Measurements from ENCODE around the gene DGCR2.

DGCR2 gene

DNA sequence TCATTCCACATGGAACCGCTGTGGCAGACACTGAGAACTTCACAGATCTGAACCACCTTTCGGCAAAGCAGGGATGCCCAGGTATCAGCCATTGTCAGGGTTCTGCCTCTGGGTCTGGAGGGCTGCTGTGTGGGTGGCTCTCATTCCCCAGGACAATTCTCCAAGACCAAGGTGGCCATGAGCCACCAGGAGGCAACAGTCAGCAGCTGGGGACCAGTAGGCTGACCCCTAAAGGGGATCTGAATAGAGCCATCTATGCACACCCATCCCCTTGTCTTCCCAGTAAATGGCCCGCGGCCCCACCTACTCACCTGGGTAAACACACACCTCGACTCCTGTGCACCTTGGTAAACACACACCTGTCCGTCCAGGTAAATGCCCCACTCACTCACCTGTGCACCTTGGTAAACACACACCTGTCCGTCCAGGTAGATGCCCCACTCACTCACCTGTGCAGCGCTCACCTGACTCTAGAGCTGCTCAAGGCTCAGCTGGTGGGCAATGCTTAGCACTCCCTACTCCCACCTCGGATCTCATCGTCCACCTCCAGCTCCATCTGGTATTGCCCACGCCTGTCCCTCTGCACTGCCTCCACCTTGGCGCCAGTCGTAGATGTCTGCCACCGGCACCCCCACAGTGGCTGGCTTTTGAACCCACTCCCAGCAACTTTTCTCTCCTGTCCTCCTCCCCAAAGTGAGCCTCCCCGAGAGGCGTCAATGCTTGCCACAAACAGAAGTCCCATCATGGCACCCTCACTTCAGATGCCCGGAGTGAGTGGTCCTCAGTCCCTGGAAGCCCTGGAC is 46.1 kb upstream of the DGCR2 start:
- no peak overlapping the region for H3K4me3 ChIP-seq (replicated peaks; ENCODE audit: insufficient read depth, low read length)
- no peak for TF ChIP-seq REST (IDR thresholded peaks at IDR 0.05; ENCODE audit: insufficient replicate concordance, low read depth)
- TF ChIP-seq GABPA (IDR thresholded peaks at IDR 0.05; ENCODE audit: low read depth): no peak
- TF ChIP-seq SPI1 (IDR thresholded peaks at IDR 0.05; ENCODE audit: borderline replicate concordance, low read depth): no peak
- TF ChIP-seq, protein P1, sequence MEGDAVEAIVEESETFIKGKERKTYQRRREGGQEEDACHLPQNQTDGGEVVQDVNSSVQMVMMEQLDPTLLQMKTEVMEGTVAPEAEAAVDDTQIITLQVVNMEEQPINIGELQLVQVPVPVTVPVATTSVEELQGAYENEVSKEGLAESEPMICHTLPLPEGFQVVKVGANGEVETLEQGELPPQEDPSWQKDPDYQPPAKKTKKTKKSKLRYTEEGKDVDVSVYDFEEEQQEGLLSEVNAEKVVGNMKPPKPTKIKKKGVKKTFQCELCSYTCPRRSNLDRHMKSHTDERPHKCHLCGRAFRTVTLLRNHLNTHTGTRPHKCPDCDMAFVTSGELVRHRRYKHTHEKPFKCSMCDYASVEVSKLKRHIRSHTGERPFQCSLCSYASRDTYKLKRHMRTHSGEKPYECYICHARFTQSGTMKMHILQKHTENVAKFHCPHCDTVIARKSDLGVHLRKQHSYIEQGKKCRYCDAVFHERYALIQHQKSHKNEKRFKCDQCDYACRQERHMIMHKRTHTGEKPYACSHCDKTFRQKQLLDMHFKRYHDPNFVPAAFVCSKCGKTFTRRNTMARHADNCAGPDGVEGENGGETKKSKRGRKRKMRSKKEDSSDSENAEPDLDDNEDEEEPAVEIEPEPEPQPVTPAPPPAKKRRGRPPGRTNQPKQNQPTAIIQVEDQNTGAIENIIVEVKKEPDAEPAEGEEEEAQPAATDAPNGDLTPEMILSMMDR (IDR thresholded peaks at IDR 0.05; ENCODE audit: insufficient read depth, low read length): no peak
- no peak for TF ChIP-seq POLR2AphosphoS5 (IDR thresholded peaks at IDR 0.05; ENCODE audit: low read depth)
- H3K27me3 ChIP-seq (ENCODE audit: insufficient read depth, poor library complexity, severe bottlenecking): peaks cover 33% of the 10 kb centered on the region
- DNase-seq (ENCODE audit: low read depth in 1 of 2, low spot score in 1 of 2): no peak
- H3K27ac ChIP-seq (replicated peaks): no peak overlapping the region

DNA sequence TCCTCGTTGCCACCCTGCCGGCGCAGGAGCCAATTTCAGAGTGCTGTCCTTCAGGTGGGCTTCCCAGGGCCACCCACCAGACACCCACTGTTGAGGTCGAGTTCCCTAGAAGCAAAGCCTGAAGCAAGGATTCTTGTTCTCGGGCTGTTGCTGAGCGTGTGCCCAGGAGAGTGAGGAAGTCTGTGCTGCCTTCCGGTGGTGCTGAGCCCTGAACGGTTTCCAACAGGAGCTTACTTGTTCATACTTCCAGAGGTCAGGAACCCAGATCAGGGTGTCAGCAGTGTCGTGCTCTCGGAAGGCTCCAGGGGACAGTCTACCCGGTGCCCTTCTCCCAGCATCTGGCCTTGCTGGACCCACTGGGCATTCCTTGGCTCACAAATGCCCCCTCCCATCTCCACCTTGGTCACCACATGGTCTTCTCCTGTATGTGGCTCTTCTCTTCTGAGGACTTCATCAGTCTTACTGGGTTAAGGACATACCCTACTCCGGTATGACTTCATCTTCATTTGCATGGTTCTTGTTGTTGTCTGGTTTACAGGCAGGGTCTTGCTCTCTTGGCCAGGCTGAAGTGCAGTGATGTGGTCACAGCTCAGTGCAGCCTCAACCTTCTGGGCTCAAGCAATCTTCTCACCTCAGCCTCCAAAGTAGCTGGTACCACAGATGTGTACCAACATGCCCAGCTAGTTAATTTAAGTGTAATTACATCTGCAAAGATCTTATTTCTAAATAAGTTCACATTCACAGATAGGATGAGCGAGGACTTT is 45.1 kb upstream of the DGCR2 start:
- Histone ChIP-seq H3K4me3 (replicated peaks; ENCODE audit: insufficient read depth, low read length) (no peak overlapping the region), H3K27ac (replicated peaks) (no peak overlapping the region), H3K27me3 (ENCODE audit: insufficient read depth, poor library complexity, severe bottlenecking) (peaks cover 33% of the 10 kb centered on the region)
- TF ChIP-seq GABPA (IDR thresholded peaks at IDR 0.05; ENCODE audit: low read depth) (no peak), SPI1 (IDR thresholded peaks at IDR 0.05; ENCODE audit: borderline replicate concordance, low read depth) (no peak), POLR2AphosphoS5 (IDR thresholded peaks at IDR 0.05; ENCODE audit: low read depth) (no peak), REST (IDR thresholded peaks at IDR 0.05; ENCODE audit: insufficient replicate concordance, low read depth) (no peak)
- TF ChIP-seq, protein P1 (IDR thresholded peaks at IDR 0.05; ENCODE audit: insufficient read depth, low read length): no peak
- no peak for DNase-seq (ENCODE audit: low read depth in 1 of 2, low spot score in 1 of 2)

DNA sequence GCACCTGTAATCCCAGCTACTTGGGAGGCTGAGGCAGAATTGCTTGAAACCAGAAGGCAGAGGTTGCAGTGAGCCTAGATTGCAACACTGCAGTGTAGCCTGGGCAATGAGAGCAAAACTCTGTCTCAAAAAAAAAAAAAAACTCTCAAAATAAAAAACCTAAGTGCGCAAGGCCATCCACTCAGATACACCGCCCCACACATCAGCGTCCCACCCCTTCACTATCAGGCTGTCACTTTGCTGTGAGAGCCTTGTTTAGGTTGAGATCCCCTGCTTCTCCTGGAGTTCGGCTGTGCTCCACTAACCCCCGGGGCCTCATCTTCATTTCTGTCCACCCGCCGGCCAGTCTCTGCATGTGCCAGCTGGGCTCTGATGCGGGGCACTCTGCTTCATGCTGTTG is 44.2 kb upstream of the DGCR2 start:
- DNase-seq (ENCODE audit: low read depth in 1 of 2, low spot score in 1 of 2): no peak
- Histone ChIP-seq H3K4me3 (replicated peaks; ENCODE audit: insufficient read depth, low read length) (no peak overlapping the region), H3K27me3 (ENCODE audit: insufficient read depth, poor library complexity, severe bottlenecking) (peaks cover 33% of the 10 kb centered on the region), H3K27ac (replicated peaks) (no peak overlapping the region)
- TF ChIP-seq GABPA (IDR thresholded peaks at IDR 0.05; ENCODE audit: low read depth) (no peak), SPI1 (IDR thresholded peaks at IDR 0.05; ENCODE audit: borderline replicate concordance, low read depth) (no peak), REST (IDR thresholded peaks at IDR 0.05; ENCODE audit: insufficient replicate concordance, low read depth) (no peak), POLR2AphosphoS5 (IDR thresholded peaks at IDR 0.05; ENCODE audit: low read depth) (no peak)
- TF ChIP-seq, protein P1 (IDR thresholded peaks at IDR 0.05; ENCODE audit: insufficient read depth, low read length): no peak

Measured in HL-60 (cell line).